Measurements from ENCODE around the gene PHF23.

The PHF23 gene

GRCh38 chr17:7237761-7238419, 1.4 kb downstream of the PHF23 start:
- peak; percentile 70 to 83 (median 76) for DNase-seq (ENCODE audit: low read depth in 3 of 3)

- no peak for DNase-seq (ENCODE audit: low read depth in 3 of 3)
Measured at GRCh38 chr17:7237266-7237760, 1.9 kb downstream of the PHF23 start.

GRCh38 chr17:7236808-7237207, 2.4 kb downstream of the PHF23 start:
- no peak for DNase-seq (ENCODE audit: low read depth in 3 of 3)

GRCh38 chr17:7235693-7236665, 3.3 kb downstream of the PHF23 start:
- DNase-seq (ENCODE audit: low read depth in 3 of 3), result no peak

GRCh38 chr17:7234083-7234951, 4.9 kb downstream of the PHF23 start, which contains the start of gene DVL2:
TSS of gene DVL2 (minus strand) at chr17:7234517. CDS start at chr17:7234262, 255 bp downstream.
- peak; percentile 89 to 95 (median 92) for DNase-seq (ENCODE audit: low read depth in 3 of 3)

GRCh38 chr17:7233701-7234082, 5.6 kb downstream of the PHF23 start:
- DNase-seq (ENCODE audit: low read depth in 3 of 3), result no peak

- no peak for DNase-seq (ENCODE audit: low read depth in 3 of 3)
Measured at GRCh38 chr17:7232114-7232513, 7.1 kb downstream of the PHF23 start.

- DNase-seq (ENCODE audit: low read depth in 3 of 3), result no peak
Measured at GRCh38 chr17:7229504-7229903, 9.8 kb downstream of the PHF23 start.

GRCh38 chr17:7228920-7229319, 10.3 kb downstream of the PHF23 start:
- DNase-seq (ENCODE audit: low read depth in 3 of 3), result no peak

- no peak for DNase-seq (ENCODE audit: low read depth in 3 of 3)
Measured at GRCh38 chr17:7226721-7227710, 12.2 kb downstream of the PHF23 start.

- no peak for DNase-seq (ENCODE audit: low read depth in 3 of 3)
Measured at GRCh38 chr17:7225711-7226331, 13.4 kb downstream of the PHF23 start.

GRCh38 chr17:7224661-7225111, 14.6 kb downstream of the PHF23 start:
- no peak for DNase-seq (ENCODE audit: low read depth in 3 of 3)

GRCh38 chr17:7224110-7224509, 15.1 kb downstream of the PHF23 start:
- DNase-seq (ENCODE audit: low read depth in 3 of 3), result no peak

- no peak for DNase-seq (ENCODE audit: low read depth in 3 of 3)
Measured at GRCh38 chr17:7223375-7223774, 15.9 kb downstream of the PHF23 start.

GRCh38 chr17:7222972-7223292, 16.3 kb downstream of the PHF23 start:
- no peak for DNase-seq (ENCODE audit: low read depth in 3 of 3)

GRCh38 chr17:7222093-7222971, 16.9 kb downstream of the PHF23 start:
- DNase-seq (ENCODE audit: low read depth in 3 of 3), result no peak

- no peak for DNase-seq (ENCODE audit: low read depth in 3 of 3)
Measured at GRCh38 chr17:7221278-7222092, 17.8 kb downstream of the PHF23 start.

- DNase-seq (ENCODE audit: low read depth in 3 of 3), result no peak
Measured at GRCh38 chr17:7220593-7221277, 18.5 kb downstream of the PHF23 start.
